Activated CD4-positive, alpha-beta T cell treated with anti-CD3 and anti-CD28 coated beads for 36 hours (primary cell): Measurements from ENCODE around the gene ADCY9. TPM values are rescaled to one million over a fixed set of nuclear protein-coding genes. Genes with fewer than 3 reads are reported as not detected.
A peak's percentile ranks its signal among the peaks of the same experiment; 100 is the strongest.
"Not testable (repeated sequence)": the region's sequence is repeated elsewhere in the genome, so short reads cannot be mapped to it uniquely, and the experiment has no call there.

Experiments used
- ATAC-seq: fragments of 200-7000 bp; cut with Tn5 transposase; one replicate; pipeline ENCODE4 v1.10.0; 2021; ENCODE audit warnings: mild to moderate bottlenecking, moderate library complexity
- CTCF ChIA-PET: fragments of 350-600 bp; sonication (Branson Sonifier 250); formaldehyde crosslinking; loops from one replicate; lab custom pipeline; 2021; ENCODE audit warnings: antibody characterized with exemption; lab: Charles Lee
- POLR2A ChIA-PET: fragments of 350-600 bp; sonication (Branson Sonifier 250); formaldehyde crosslinking; loops from one replicate; lab custom pipeline; 2021; ENCODE audit warnings: antibody characterized with exemption, inconsistent platforms; lab: Charles Lee
- DNase-seq: peaks from one replicate; pipeline ENCODE4 v3.0.0-alpha.2; 2020
- H3K27ac Mint-ChIP-seq: one replicate; pipeline ENCODE4 v1.8.0; 2021; ENCODE audit warnings: mixed read lengths
- H3K27me3 Mint-ChIP-seq: one replicate; pipeline ENCODE4 v1.8.0; 2021; ENCODE audit warnings: mixed read lengths
- H3K36me3 Mint-ChIP-seq: one replicate; pipeline ENCODE4 v1.8.0; 2021; ENCODE audit warnings: low read depth, mixed read lengths
- H3K4me1 Mint-ChIP-seq: one replicate; pipeline ENCODE4 v1.8.0; 2021; ENCODE audit warnings: mixed read lengths
- H3K4me3 Mint-ChIP-seq: one replicate; pipeline ENCODE4 v1.8.0; 2021; ENCODE audit warnings: mild to moderate bottlenecking, moderate library complexity, mixed read lengths
- H3K9me3 Mint-ChIP-seq: one replicate; pipeline ENCODE4 v1.8.0; 2021; ENCODE audit warnings: low read depth, mixed read lengths
- intact Hi-C, 2 experiments: fragments of 100-400 bp; cut with DNase I in 1 of 2; cut with micrococcal nuclease in 1 of 2; formaldehyde crosslinking; loops; one replicate each; pipeline versions ENCODE4 v1.14.2 to v1.15.1; 2022 to 2024; cut with DNase I, micrococcal nuclease
- total RNA-seq, 2 experiments: library from RNA; stranded (reverse); gene quantifications; one replicate each; pipeline ENCODE4 v1.2.3, GENCODE V29; 2021

ADCY9 gene
- total RNA-seq, 2 experiments from 2014 or later, result 5.3 to 6.2 TPM

- ATAC-seq, result peak; percentile 69
- POLR2A ChIA-PET, result interaction anchor here (1.1 kb wide), 1 partner anchor 638 kb away, joined by 12 read pairs; the partner anchor contains the start of gene NAA60
- Mint-ChIP-seq H3K36me3 (peaks cover 5% of the 10 kb centered on the region), H3K27ac (no peak overlapping the region), H3K4me3 (peak overlapping the region; percentile 14), H3K4me1 (peaks cover 50% of the 10 kb centered on the region), H3K27me3 (no peaks in the 10 kb centered on the region), H3K9me3 (peaks cover 4% of the 10 kb centered on the region)
- CTCF ChIA-PET, result interaction anchor here (0.7 to 1.0 kb wide), 3 partner anchors 17 to 172 kb away, joined by 3 to 4 read pairs (median 3); no protein-coding TSS in a partner anchor
- intact Hi-C loops, result no loop called here
- peak; percentile 70 for DNase-seq
Measured at GRCh38 chr16:4081521-4082021, 34.7 kb downstream of the ADCY9 start.

GRCh38 chr16:4081047-4081446, 35.2 kb downstream of the ADCY9 start:
- peaks cover 54% of the 10 kb centered on the region for H3K4me1 Mint-ChIP-seq
- H3K36me3 Mint-ChIP-seq, result peaks cover 5% of the 10 kb centered on the region
- no peaks in the 10 kb centered on the region for H3K27me3 Mint-ChIP-seq
- intact Hi-C loops, result no loop called here
- CTCF ChIA-PET, result interaction anchor here (0.7 kb wide), 1 partner anchor 173 kb away, joined by 3 read pairs; no protein-coding TSS in a partner anchor
- DNase-seq (no peak), ATAC-seq (no peak)
- H3K4me3 Mint-ChIP-seq, result peak overlapping the region; percentile 14
- POLR2A ChIA-PET, result interaction anchor here (1.1 kb wide), 1 partner anchor 637 kb away, joined by 12 read pairs; the partner anchor contains the start of gene NAA60
- peaks cover 4% of the 10 kb centered on the region for H3K9me3 Mint-ChIP-seq
- H3K27ac Mint-ChIP-seq, result peak overlapping the region; percentile 37

DNA sequence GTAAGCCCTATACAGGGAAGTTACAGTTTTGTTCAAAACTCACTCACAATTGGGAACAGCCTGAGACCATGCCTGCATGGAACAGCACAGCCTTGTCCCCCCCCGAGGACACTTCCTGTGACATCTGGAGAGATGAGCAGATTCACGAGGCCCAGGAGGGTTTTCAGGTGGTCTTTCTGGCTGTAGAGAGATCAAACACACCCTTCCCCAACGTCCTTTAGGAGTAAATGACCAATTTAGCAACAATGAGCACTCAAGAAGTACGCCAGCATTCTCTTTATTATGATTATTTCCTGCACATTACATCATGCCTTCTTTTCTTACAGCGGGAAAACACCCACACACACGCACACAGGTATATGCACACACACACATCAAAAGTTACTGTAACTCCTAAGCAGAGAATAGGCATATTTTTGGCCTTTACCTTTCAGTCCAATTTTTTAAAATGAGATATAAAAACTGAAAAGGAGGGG, 39.0 kb downstream of the ADCY9 start:
- DNase-seq (peak; percentile 63), ATAC-seq (peak; percentile 75)
- Mint-ChIP-seq H3K27me3 (no peaks in the 10 kb centered on the region), H3K9me3 (no peaks in the 10 kb centered on the region), H3K4me1 (peaks cover 45% of the 10 kb centered on the region), H3K36me3 (peaks cover 5% of the 10 kb centered on the region), H3K27ac (peak overlapping the region; percentile 88), H3K4me3 (peak overlapping the region; percentile 45)
- POLR2A ChIA-PET, result no interaction called here
- CTCF ChIA-PET, result interaction anchor here (0.7 to 1.8 kb wide), 2 partner anchors 11 to 28 kb away, joined by 3 to 5 read pairs; no protein-coding TSS in a partner anchor
- intact Hi-C loops, result no loop called here

GRCh38 chr16:4075534-4075933, 40.7 kb downstream of the ADCY9 start:
- POLR2A ChIA-PET, result no interaction called here
- H3K4me3 Mint-ChIP-seq, result no peak overlapping the region
- no peak overlapping the region for H3K27ac Mint-ChIP-seq
- H3K9me3 Mint-ChIP-seq, result no peaks in the 10 kb centered on the region
- intact Hi-C loops, result no loop called here
- peaks cover 5% of the 10 kb centered on the region for H3K36me3 Mint-ChIP-seq
- DNase-seq (no peak), ATAC-seq (no peak)
- CTCF ChIA-PET, result interaction anchor here (0.6 to 1.8 kb wide), 2 partner anchors 9 to 179 kb away, joined by 3 to 5 read pairs; no protein-coding TSS in a partner anchor
- H3K4me1 Mint-ChIP-seq, result peaks cover 28% of the 10 kb centered on the region
- no peaks in the 10 kb centered on the region for H3K27me3 Mint-ChIP-seq

- H3K9me3 Mint-ChIP-seq, ATAC-seq, intact Hi-C loops, H3K27ac Mint-ChIP-seq, H3K27me3 Mint-ChIP-seq, DNase-seq, H3K4me3 Mint-ChIP-seq, H3K36me3 Mint-ChIP-seq, CTCF ChIA-PET: not testable (repeated sequence)
- POLR2A ChIA-PET, result interaction anchor here (0.7 kb wide), 1 partner anchor 327 kb away, joined by 5 read pairs; no protein-coding TSS in a partner anchor
- H3K4me1 Mint-ChIP-seq, result peaks cover 17% of the 10 kb centered on the region
Measured at GRCh38 chr16:4073150-4073549, 43.1 kb downstream of the ADCY9 start.

DNA sequence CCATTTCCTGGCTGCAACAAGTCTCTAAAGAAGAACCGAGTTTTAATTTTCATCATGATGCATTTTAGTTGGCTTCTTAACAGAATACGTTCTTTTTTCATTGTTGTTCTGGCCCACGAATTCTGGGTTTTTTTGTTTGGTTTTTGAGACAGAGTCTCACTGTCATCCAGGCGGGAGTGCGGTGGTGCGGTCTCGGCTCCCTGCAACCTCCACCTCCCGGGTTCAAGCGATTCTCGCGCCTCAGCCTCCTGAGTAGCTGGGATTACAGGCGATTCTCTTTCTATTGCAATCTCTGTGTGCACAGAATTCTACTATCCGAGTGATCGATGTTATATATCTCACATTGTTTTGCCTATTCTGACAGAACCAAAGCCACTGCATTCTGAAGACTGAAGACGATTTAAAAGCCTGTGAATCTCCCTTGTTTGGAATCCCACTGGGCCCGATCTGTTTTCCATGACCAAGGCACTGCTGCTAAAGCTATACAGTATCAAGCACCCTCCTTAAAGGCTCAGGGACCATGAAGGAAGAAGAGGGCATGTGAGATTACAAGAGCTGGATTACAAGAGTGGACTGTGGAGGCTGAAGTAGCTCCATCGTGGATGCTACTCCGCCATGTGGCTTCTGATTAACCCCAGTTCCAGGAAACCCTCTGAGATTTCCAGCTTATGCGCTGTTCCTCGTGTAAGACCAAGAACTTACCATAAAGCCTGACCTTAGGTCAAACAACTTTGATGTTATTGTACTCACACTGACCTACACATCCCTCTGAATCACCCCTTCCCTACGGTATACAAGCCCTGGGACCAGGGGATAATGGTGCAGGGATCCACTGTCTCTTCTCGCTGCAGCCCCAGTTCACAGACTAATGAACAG, 44.3 kb downstream of the ADCY9 start:
- H3K4me3 Mint-ChIP-seq, result no peak overlapping the region
- intact Hi-C loops, result no loop called here
- peaks cover 3% of the 10 kb centered on the region for H3K36me3 Mint-ChIP-seq
- no peak overlapping the region for H3K27ac Mint-ChIP-seq
- CTCF ChIA-PET, result interaction anchor here (0.8 kb wide), 1 partner anchor 190 kb away, joined by 4 read pairs; no protein-coding TSS in a partner anchor
- peaks cover 6% of the 10 kb centered on the region for H3K4me1 Mint-ChIP-seq
- DNase-seq (no peak), ATAC-seq (no peak)
- H3K9me3 Mint-ChIP-seq, result no peaks in the 10 kb centered on the region
- POLR2A ChIA-PET, result no interaction called here
- H3K27me3 Mint-ChIP-seq, result no peaks in the 10 kb centered on the region

GRCh38 chr16:4070936-4071335, 45.3 kb downstream of the ADCY9 start:
- ATAC-seq (no peak), DNase-seq (no peak)
- H3K36me3 Mint-ChIP-seq, result peaks cover 3% of the 10 kb centered on the region
- ChIA-PET POLR2A (no interaction called here), CTCF (no interaction called here)
- H3K4me1 Mint-ChIP-seq, result peaks cover 2% of the 10 kb centered on the region
- intact Hi-C loops, result no loop called here
- no peak overlapping the region for H3K27ac Mint-ChIP-seq
- no peaks in the 10 kb centered on the region for H3K27me3 Mint-ChIP-seq
- no peaks in the 10 kb centered on the region for H3K9me3 Mint-ChIP-seq
- H3K4me3 Mint-ChIP-seq, result no peak overlapping the region

DNA sequence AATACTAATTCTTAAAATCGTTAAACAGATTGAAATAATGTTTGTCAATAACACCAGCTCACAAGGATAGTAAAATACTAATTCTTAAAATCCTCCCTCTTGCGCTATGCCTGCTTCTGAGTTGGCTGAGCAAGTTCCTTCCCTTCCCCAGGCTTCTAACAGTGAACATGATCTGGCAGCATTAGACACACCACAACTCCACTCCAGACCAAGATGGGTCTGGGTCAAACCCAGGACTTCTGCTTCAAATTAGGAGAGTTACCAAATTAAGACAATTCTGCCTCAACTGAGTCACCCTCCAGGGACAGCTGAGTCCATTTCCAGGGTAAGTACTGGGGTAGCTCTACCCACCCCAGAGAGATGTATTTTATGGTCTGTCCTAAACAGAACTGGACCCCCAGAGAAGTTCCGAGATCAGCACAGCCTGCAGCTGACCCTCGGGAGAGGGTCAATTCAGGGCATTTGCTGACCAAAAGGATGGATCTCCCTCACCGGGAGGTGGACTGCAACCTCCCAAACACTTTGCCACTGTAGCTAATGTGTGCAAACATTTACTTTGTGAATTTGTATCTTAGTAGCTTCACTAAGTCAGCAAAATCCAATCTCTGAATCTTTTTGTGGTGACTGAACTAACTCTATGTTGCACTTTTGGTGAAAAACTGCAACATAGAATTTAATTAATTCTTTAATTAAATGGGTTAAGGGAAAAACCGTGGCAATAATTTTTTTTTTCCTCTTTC, 48.8 kb downstream of the ADCY9 start:
- ChIA-PET POLR2A (no interaction called here), CTCF (interaction anchor here (1.7 kb wide), 1 partner anchor 9 kb away, joined by 5 read pairs; no protein-coding TSS in a partner anchor)
- H3K4me1 Mint-ChIP-seq, result peaks cover 8% of the 10 kb centered on the region
- no peak for ATAC-seq
- H3K27ac Mint-ChIP-seq, result no peak overlapping the region
- H3K4me3 Mint-ChIP-seq, result no peak overlapping the region
- no peak for DNase-seq
- peaks cover 6% of the 10 kb centered on the region for H3K36me3 Mint-ChIP-seq
- intact Hi-C loops, result loop anchor here in 1 of 2 experiments (10.0 kb wide), 1 partner anchor 47 kb away; the partner anchor contains the start of gene ADCY9
- no peaks in the 10 kb centered on the region for H3K27me3 Mint-ChIP-seq
- H3K9me3 Mint-ChIP-seq, result peaks cover 10% of the 10 kb centered on the region

GRCh38 chr16:4064950-4065352, 51.3 kb downstream of the ADCY9 start:
- Mint-ChIP-seq H3K27ac (peak overlapping the region; percentile 58), H3K27me3 (no peaks in the 10 kb centered on the region), H3K36me3 (peaks cover 23% of the 10 kb centered on the region), H3K4me1 (peaks cover 21% of the 10 kb centered on the region), H3K4me3 (peak overlapping the region; percentile 67), H3K9me3 (peaks cover 30% of the 10 kb centered on the region)
- ChIA-PET POLR2A (interaction anchor here (0.6 kb wide), 1 partner anchor 11 kb away, joined by 3 read pairs; no protein-coding TSS in a partner anchor), CTCF (interaction anchor here (1.1 kb wide), 1 partner anchor 11 kb away, joined by 3 read pairs; no protein-coding TSS in a partner anchor)
- peak; percentile 64 for DNase-seq
- intact Hi-C loops, result loop anchor here in 1 of 2 experiments (10.0 kb wide), 1 partner anchor 50 kb away; the partner anchor contains the start of gene ADCY9
- ATAC-seq, result peak; percentile 90

DNA sequence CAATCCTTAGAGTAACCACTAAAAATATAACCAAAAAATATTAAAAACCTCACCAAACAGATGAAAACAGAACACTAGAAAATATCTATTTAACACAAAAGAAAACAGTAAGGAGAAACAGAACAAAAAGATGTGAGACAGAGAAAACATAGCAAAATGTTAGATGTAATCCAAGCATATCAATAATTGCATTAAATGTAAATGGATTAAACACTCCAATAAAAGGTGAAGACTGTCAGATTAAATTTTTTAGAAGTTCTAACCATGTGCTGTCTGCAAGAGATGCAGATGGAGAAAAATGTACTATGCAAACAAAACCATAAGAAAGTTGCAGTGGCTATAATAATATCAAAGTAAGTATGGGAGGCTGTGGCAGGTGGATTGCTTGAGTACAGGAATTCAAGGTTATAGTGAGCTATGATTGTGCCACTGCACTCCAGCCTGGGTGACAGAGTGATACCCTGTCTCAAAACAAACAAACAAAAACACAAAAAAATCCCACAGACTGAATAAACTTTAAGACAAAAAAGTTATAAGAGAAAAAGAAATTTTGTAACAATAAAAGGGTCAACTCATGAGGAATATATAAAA, 53.9 kb downstream of the ADCY9 start:
- Mint-ChIP-seq H3K36me3 (peaks cover 21% of the 10 kb centered on the region), H3K4me3 (no peak overlapping the region), H3K9me3 (peaks cover 35% of the 10 kb centered on the region), H3K27me3 (no peaks in the 10 kb centered on the region), H3K4me1 (peaks cover 28% of the 10 kb centered on the region), H3K27ac (no peak overlapping the region)
- ChIA-PET CTCF (interaction anchor here (1.3 kb wide), 1 partner anchor 20 kb away, joined by 4 read pairs; no protein-coding TSS in a partner anchor), POLR2A (no interaction called here)
- DNase-seq (no peak), ATAC-seq (no peak)
- intact Hi-C loops, result loop anchor here in 1 of 2 experiments (10.0 kb wide), 1 partner anchor 52 kb away; the partner anchor contains the start of gene ADCY9
